NCI-H2029 treated with DMSO at 0.1 percent for 48 hours (cell line): Measurements from ENCODE around the gene HMCN1.

Experiments used
- DNase-seq: peaks from one replicate; lab custom pipeline; 2025; lab: John Stamatoyannopoulos, UW

HMCN1 gene

DNA sequence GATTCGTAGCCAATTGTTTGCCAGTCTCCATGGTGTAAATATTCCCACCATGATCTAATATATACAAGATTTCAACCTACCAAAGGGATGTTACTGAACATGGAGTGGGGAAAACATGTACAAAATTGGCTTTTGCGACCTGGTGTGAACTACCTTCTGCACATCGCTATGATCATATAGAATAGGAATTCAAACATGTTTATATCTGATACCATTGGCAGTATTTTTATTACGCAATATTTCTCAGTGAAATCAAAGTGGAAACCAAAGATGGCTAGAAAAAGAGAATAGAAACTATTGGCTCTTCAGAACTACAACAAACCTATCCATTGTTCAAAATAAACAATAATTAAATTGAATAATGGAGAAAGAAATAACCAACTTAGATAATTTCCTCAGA lies 355.7 kb downstream of the HMCN1 start:
- no peak for DNase-seq

DNA sequence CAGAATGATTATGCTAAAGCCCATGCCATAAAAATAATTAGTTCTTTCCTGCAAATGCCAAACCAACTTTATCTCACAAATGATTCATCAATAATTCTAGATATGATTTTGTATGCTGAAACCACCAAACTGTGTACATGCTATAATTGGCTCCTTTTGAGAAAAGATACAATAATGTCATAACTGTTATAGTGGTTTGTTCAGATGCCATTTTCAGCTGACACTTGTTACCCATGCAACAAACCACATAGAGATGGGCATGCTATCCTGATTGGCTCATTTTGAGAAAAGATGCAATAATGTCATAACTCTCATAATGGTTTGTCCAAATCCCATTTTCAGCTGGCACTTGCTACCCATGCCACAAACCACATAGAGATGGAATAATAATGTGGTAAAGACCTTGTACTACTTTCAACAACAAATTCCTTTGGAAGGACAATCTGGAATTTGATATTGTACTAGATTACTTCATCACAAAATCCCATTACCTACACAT lies 357.1 kb downstream of the HMCN1 start:
- DNase-seq: no peak

DNA sequence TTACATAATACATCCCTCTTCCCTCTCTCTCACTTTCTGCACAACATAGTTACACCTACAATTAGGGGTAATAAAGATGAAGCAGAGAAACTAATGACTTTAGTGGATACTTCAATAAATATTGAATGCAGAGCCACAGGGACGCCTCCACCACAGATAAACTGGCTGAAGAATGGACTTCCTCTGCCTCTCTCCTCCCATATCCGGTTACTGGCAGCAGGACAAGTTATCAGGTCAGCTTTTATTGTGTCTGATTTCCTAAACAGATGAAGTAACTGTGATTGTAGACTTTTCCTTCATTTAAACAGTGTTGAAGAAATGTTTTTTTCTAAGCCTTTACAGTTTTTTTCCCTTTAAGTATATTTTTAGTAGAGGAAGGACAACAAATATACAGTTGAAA lies 359.2 kb downstream of the HMCN1 start:
- peak; percentile 7 for DNase-seq

DNA sequence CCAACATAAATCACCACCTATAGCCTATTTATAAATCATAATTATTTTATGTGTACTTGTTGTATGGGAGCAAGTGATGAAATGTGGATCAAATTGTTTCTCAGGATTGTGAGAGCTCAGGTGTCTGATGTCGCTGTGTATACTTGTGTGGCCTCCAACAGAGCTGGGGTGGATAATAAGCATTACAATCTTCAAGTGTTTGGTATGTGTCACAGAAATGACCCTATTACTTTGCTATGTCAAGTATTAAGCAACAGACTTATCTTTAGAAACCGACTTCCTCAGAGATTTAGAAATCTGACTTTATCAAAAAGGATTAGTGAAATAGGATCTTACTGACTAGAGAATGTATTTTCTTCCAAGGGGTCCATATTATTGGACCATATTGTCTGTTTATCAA lies 360.0 kb downstream of the HMCN1 start:
- no peak for DNase-seq

DNA sequence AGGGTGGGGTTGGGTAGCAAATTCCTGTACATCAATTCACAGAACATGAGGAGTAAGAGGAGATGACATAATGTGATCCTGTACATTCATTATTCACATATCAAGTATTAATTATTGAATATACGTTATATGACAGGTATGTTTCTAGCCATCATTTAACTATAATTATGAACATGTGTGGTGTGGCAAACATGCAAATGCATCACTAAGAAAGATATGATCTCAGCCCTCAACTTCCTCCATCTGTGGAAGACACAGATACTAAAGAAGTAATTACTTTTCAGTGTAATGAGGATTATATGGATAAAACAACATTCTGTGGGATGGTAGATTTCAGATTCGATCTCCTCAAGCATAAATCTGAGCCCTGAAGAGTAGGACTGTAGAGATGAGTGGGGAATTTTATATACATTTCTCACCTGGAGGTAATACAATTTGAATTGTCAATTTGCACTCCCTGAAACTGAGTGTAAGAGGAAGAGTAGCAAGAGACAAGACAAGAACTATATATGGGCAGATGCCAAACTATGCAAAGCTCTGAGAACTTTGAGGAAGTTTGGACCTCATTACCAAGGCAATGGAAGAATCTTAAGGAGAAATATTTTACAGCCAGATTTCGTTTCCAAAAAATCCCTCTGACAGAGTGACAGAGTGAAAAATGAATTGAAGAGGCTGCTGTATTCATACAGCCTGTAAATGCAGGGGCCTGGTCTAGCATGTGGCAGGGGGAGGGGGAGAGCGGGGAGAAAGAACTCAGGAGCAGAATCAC lies 365.3 kb downstream of the HMCN1 start:
- DNase-seq: no peak

DNA sequence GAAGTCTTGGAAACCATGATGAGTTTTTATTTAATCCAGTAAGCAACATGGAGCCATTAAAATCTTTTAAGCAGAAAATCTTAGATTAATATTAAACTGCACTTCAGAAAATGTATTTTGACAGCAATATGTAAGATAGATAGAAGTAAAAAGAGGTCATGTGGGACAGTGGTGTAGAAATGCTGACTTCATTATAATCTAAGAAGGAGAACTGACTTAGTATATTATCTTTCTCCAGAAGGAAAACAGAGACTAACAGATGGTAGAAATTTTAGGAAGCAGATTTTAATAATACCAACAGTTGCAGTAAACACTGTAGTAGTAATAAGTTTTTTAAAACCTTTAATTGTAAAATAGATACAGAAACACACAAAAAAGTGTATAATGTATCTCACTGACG lies 367.9 kb downstream of the HMCN1 start:
- DNase-seq: no peak

DNA sequence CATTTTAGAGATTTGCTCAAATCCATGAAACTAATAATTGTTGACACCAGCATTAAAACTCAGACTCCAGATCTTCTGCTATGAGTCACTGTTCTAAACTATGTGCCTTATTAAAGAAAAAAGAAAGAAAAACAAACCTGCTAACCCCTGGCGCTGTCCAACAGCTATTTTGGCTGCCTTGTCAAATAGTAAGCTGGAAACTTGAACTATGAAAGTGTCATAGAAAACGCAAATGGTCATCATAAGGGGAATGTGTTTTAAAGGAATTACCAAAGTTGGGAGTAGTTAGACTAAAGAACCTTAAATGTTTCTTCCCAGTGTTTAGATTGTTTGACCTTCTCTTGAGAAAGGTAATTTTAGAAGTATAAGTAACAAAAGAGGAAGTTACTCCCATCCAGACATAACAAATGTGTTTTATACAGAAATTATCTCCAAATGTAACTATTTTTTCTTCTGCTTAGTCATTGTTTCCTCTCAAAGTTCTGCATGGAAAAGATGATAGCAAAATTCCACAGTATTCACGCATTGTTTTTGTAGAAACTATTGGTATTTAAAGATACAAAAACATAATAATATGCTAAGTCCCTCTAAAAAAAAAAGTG lies 368.5 kb downstream of the HMCN1 start:
- no peak for DNase-seq

DNA sequence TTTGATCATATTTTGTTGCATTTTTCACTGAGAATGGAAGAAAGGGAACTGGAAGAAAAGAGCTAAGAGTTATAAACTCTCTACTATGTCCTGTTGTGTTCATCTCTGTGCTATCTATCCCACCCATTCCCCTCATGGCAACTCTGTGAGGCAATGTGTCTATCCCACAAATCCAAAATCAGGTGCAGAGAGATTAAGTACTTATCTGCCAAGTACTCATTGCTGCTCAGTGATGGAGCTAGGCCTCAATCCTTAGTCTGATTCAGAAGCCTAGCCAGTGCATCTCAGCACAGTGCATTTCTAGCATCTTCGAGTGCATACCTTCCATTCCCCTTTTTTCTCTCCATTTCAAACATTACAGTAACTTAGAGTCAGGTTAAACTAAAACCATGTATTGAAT lies 370.3 kb downstream of the HMCN1 start:
- DNase-seq: no peak

DNA sequence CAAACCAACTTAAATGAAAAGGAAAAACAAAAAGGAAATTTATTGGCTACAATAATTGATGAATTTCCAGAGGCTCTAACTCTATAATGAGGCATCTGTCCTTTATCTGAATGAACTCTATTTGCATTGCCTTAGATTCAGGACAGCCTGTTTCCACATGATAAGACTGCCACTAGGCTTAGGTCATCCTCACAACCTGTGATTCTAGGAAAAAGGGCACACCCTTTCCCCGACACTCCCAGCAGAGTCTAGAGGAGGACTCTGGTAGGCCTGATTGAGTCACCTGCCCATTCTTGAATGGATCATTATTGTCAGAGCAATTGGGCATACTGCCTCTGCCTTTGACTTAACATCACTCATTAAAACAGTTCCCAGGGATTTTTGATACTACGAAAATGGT lies 378.1 kb downstream of the HMCN1 start:
- no peak for DNase-seq

DNA sequence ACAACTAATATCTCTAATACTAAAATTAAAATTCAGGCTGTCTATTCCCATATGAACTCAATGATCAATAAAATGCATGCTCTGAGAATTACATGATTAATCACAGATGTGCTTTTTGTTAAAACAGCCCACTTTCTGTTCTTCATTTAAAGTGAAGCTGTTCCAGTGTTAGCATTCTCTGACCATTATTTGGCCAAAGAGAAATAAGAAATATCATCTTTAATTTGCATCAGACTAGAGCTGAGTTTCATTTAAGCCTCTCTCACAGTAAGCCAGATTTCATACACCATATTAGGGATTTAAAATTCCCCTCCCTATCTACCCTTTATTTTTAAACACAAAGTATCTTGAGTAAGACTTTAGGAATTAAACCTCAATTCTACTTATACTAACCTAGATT lies 379.3 kb downstream of the HMCN1 start:
- no peak for DNase-seq

DNA sequence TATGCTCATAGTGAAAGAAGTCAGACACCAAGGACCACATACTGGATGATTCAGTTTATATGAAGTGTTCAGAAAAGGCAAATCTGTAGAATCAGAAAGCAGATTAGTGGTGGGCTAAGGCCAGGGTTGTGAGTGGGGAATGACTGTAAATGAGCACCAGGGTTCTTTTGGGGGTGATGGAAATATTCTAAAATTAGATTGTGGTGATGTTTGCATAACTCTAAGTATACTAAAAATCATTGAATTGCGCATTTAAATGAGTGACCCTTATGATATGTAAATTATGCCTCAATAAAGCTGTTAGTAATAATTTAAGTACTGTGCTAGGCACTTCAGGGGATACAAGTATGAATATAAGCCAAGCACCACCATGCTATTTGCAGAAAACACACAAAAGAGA lies 384.5 kb downstream of the HMCN1 start:
- no peak for DNase-seq

DNA sequence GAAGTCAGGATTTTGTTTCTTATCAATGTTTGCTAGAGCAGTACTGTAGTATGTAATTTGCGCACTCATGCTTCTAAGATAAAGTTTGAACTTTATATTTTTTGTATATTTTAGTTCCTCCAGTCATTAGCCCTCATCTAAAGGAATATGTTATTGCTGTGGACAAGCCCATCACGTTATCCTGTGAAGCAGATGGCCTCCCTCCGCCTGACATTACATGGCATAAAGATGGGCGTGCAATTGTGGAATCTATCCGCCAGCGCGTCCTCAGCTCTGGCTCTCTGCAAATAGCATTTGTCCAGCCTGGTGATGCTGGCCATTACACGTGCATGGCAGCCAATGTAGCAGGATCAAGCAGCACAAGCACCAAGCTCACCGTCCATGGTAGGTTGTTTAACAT lies 388.6 kb downstream of the HMCN1 start:
- DNase-seq: no peak

DNA sequence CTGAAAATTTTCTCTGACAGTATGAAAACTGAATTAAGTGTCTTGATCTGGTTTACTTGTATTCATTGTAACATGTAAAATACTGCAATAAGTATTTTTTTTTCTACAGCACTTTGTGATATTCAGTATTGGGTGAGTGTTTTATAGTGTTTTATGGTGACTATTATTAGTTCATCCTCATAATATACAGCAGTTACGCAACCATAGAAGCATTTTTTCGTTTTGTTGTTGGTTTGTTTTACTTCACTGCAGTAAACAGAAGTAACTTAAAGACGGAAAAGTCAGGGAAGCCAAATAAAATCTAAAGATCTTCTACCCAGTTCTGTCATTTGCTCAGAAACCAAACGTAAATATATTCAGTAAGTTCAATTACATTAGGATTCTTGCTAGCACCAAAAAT lies 390.8 kb downstream of the HMCN1 start:
- DNase-seq: no peak

DNA sequence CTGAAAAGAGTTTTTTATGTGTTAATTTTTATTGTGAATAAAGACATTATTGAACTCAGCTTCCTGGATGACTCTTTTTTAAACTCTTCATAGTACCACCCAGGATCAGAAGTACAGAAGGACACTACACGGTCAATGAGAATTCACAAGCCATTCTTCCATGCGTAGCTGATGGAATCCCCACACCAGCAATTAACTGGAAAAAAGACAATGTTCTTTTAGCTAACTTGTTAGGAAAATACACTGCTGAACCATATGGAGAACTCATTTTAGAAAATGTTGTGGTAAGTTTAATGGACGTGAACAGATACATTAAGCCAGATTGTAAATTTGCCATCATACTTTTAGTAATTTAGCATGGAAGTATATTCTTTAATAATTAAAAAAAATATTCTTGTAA lies 391.3 kb downstream of the HMCN1 start:
- no peak for DNase-seq

DNA sequence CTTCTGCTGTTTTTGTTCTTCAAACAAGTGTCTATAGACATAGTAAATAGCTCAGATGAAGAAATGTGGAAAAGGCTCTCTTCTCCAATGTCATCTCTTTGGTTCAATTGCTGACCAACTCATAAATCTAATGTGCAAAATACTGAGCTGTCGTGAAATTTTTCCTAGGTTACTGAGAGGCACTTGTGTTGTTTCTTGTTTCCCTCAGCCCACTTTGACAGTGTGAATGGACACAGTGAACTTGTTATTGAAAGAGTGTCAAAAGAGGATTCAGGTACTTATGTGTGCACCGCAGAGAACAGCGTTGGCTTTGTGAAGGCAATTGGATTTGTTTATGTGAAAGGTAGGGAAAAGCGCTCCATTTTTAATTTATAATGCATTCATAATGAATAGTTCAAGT lies 395.6 kb downstream of the HMCN1 start:
- DNase-seq: no peak

DNA sequence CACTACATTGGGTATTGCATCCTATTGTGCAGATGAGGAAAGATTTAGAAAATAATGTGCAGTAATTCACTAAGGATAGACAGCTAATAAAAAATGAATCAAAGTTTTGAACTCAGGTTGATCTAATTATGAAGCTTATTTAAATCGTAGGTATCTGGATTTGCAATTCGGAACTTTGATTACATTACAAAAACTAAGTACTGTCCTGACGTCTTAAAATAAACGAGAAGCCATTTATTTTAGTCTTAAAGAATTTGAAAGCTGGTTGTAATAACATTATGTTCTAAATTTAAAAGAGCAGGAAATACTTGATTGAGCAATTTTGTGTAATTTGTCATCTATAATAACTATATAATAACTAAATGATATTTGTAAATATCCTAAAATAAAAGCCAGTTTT lies 404.9 kb downstream of the HMCN1 start:
- no peak for DNase-seq

DNA sequence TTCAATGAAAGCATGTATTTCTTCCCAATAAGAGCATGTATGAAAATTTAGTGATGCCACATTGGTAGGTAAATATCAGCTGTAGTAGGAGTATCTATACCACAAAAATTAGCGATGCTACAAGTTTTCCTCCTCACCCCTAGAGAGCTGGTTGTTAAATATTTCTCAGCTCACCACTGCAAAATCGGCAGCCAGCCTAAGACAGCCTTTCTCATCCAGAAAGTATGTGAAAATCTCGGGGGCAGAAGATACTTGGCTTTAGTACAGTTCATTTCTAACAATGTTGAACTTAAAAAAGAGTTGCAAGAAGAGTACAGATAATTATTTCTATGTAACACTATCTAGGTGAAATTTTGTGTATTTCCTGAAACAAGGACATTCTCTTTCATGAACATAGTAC lies 405.5 kb downstream of the HMCN1 start:
- no peak for DNase-seq

DNA sequence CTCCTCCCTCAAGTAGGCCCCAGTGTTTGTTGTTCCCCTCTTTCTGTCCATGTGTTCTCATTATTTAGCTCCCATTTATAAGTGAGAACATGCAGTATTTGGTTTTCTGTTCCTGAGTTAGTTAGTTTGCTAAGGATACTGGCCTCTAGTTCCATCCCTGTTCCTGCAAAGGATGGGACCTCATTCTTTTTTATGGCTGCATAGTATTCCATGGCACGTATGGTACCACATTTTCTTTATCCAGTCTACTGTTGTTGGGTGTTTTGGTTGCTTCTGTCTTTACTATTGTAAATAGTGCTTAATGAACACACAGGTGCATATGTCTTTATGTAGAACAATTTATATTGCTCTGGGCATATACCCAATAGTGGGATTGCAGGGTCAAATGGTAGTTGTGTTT lies 408.0 kb downstream of the HMCN1 start:
- DNase-seq: no peak

DNA sequence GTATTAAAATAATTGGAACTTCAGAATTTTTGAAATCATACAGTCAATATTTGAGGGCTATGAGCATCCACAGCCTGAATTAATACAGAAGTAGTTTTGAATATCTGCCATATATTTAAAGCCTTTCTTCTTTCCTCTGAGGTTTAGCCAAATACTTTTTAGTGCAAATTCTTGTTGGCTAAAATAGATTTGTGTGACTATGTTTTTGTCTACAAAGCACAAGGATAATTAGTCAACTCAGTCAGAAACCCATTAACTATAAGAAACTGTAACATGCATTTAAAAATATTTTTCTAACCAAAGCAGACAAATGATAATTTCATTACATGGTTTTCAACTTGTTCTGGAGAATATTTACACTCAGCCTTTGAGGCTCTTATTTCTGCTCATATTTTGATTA lies 408.7 kb downstream of the HMCN1 start:
- no peak for DNase-seq

DNA sequence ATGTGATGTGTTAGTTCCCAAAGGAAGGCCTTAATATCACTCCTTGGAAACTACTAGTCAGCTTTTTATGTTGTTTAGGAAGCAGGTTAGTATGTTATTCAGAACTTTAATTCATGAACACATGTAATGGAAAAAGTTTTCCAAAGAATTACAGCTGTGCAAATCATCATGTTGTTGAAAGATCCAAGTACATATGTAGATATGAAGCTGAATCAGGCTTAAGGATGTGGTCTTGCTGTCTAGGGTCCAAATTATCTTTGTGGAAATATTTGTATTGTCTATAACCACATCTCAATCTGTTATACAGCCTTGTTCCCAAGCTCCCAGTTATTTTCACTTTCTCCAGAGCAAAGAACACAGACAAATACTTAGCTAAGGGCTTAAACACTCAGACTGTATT lies 409.3 kb downstream of the HMCN1 start:
- DNase-seq: no peak

DNA sequence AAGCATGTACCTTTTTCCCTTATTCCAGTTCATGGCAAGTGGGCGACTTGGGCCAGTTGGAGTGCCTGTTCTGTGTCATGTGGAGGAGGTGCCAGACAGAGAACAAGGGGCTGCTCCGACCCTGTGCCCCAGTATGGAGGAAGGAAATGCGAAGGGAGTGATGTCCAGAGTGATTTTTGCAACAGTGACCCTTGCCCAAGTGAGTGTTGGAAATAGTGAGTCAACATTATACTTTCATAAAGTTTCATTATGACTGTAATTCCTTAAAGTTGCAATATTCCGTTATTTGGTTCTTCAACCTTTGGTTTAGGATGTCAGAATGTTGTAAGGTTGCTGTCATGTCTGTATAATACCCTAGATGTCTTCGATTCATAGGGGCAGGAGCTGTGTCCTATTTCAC lies 410.3 kb downstream of the HMCN1 start:
- no peak for DNase-seq

DNA sequence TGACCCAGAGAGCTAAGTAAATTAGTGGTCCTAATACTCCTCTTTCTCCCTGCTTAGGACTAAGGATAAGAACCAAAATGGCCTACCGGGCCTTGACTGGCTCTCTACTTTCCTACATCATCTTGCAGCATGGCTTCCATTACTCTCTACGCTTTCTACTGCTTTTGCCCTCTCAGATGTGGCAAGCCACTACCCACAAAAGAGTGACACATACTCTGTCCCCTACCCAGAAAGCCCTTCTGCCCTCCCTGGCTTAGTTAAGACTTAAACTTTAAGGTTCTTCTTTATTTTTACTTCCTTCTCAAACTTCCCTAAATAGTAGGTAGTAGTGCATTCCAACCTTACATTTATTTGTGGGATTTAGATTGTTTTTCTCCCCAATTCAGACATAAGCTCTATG lies 412.8 kb downstream of the HMCN1 start:
- DNase-seq: no peak

DNA sequence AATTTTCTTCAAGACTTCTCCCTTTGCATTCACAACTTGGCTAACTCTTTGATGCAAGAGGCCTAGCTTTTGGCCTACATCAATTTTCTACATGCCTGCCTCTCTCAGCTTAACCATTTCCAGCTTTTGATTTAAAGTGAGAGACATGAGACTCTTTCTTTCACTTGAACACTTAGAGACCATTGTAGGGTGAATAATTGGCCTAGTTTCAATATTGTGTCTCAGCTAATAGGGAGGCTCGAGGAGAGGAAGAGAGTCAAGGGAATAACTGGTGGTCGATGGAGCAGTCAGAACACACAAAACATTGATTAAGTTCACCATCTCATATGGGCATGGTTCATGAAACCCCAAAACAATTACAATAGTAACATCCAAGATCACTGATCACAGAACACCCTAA lies 415.4 kb downstream of the HMCN1 start:
- DNase-seq: no peak

DNA sequence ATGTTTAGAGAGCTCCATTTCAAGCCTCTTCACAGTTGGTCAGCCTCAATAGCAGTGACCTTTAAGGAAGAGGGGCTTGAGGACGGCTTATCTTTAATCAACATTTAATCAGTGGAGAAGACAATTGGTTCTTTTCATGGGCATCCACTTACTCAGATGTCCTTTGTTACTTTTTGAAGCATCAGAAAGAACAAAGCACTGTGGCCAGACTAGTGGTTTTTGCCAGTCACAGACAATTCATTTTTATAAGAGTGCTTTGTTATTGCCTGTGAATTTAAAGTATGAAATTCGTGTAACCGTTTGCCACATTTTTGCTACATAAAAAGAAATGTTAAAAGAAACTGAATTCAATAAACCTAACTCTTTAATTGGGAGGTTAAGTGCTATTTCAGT lies 418.0 kb downstream of the HMCN1 start:
- DNase-seq: no peak
